ENCODE results near the gene SLIT3.

- TF ChIP-seq, protein P1, sequence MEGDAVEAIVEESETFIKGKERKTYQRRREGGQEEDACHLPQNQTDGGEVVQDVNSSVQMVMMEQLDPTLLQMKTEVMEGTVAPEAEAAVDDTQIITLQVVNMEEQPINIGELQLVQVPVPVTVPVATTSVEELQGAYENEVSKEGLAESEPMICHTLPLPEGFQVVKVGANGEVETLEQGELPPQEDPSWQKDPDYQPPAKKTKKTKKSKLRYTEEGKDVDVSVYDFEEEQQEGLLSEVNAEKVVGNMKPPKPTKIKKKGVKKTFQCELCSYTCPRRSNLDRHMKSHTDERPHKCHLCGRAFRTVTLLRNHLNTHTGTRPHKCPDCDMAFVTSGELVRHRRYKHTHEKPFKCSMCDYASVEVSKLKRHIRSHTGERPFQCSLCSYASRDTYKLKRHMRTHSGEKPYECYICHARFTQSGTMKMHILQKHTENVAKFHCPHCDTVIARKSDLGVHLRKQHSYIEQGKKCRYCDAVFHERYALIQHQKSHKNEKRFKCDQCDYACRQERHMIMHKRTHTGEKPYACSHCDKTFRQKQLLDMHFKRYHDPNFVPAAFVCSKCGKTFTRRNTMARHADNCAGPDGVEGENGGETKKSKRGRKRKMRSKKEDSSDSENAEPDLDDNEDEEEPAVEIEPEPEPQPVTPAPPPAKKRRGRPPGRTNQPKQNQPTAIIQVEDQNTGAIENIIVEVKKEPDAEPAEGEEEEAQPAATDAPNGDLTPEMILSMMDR (IDR thresholded peaks at IDR 0.05): no peak
- no peak for TF ChIP-seq POLR2A (IDR thresholded peaks at IDR 0.05)
These were observed 123.9 kb downstream of the SLIT3 start for GRCh38 chr5:169176709-169177694.

Data from Peyer's patch (tissue), 4 donors.